ENCODE results near the gene SERPINC1. TPM values are rescaled to one million over a fixed set of nuclear protein-coding genes. Genes with fewer than 3 reads are reported as not detected.

SERPINC1 gene
- total RNA-seq, 1 donor from 2014 or later = not detected

- no peak overlapping the region for H3K4me3 Mint-ChIP-seq (ENCODE audit: unreplicated experiment)
- H3K4me1 Mint-ChIP-seq (ENCODE audit: low read depth, unreplicated experiment) = no peaks in the 10 kb centered on the region
- H3K27me3 ChIP-seq (ENCODE audit: insufficient read depth, low read length) = no peaks in the 10 kb centered on the region
- H3K27ac Mint-ChIP-seq (ENCODE audit: unreplicated experiment) = no peak overlapping the region
- peaks cover 11% of the 10 kb centered on the region for H3K36me3 Mint-ChIP-seq (ENCODE audit: low read depth, unreplicated experiment)
- H3K4me2 ChIP-seq (ENCODE audit: low read length) = no peak overlapping the region
- H3K9ac ChIP-seq (ENCODE audit: low read length) = no peak overlapping the region
- TF ChIP-seq, protein P1, sequence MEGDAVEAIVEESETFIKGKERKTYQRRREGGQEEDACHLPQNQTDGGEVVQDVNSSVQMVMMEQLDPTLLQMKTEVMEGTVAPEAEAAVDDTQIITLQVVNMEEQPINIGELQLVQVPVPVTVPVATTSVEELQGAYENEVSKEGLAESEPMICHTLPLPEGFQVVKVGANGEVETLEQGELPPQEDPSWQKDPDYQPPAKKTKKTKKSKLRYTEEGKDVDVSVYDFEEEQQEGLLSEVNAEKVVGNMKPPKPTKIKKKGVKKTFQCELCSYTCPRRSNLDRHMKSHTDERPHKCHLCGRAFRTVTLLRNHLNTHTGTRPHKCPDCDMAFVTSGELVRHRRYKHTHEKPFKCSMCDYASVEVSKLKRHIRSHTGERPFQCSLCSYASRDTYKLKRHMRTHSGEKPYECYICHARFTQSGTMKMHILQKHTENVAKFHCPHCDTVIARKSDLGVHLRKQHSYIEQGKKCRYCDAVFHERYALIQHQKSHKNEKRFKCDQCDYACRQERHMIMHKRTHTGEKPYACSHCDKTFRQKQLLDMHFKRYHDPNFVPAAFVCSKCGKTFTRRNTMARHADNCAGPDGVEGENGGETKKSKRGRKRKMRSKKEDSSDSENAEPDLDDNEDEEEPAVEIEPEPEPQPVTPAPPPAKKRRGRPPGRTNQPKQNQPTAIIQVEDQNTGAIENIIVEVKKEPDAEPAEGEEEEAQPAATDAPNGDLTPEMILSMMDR (IDR thresholded peaks at IDR 0.05; ENCODE audit: insufficient read depth, low read depth, low read length) = no peak
- no peak for TF ChIP-seq EZH2 (IDR thresholded peaks at IDR 0.05; ENCODE audit: insufficient read depth, low read length)
- H3K9me3 Mint-ChIP-seq (ENCODE audit: unreplicated experiment) = no peaks in the 10 kb centered on the region
- peaks cover 14% of the 10 kb centered on the region for H3K36me3 ChIP-seq (ENCODE audit: insufficient read depth, low read length)
- peaks cover 6% of the 10 kb centered on the region for H3K79me2 ChIP-seq (ENCODE audit: insufficient read depth, low read length)
- H3K27ac ChIP-seq (ENCODE audit: low read depth, low read length) = no peak overlapping the region
- DNase-seq (ENCODE audit: low read depth) = no peak
- no peak for FAIRE-seq
- H4K20me1 ChIP-seq (ENCODE audit: insufficient read depth, low read length) = no peaks in the 10 kb centered on the region
- H3K9me3 ChIP-seq (ENCODE audit: insufficient read depth, low read depth, low read length) = no peaks in the 10 kb centered on the region
- no peak overlapping the region for H3K4me3 ChIP-seq (ENCODE audit: insufficient read depth, low read depth, low read length)
- no peaks in the 10 kb centered on the region for H3K4me1 ChIP-seq (ENCODE audit: insufficient read depth, low read length)
- no peaks in the 10 kb centered on the region for H3K27me3 Mint-ChIP-seq (ENCODE audit: low read depth, unreplicated experiment)
- H2AFZ ChIP-seq (ENCODE audit: low read depth, low read length) = no peak overlapping the region
Measured at GRCh38 chr1:173878251-173878650, 38.9 kb downstream of the SERPINC1 start.

GRCh38 chr1:173876732-173877131 lies 40.4 kb downstream of the SERPINC1 start:
- DNase-seq (ENCODE audit: low read depth) (no peak), FAIRE-seq (no peak)
- Histone ChIP-seq H4K20me1 (ENCODE audit: insufficient read depth, low read length) (no peaks in the 10 kb centered on the region), H2AFZ (ENCODE audit: low read depth, low read length) (no peak overlapping the region), H3K9ac (ENCODE audit: low read length) (no peak overlapping the region), H3K36me3 (ENCODE audit: insufficient read depth, low read length) (peaks cover 14% of the 10 kb centered on the region), H3K9me3 (ENCODE audit: insufficient read depth, low read depth, low read length) (no peaks in the 10 kb centered on the region), H3K4me3 (ENCODE audit: insufficient read depth, low read depth, low read length) (no peak overlapping the region), H3K79me2 (ENCODE audit: insufficient read depth, low read length) (peaks cover 5% of the 10 kb centered on the region), H3K4me2 (ENCODE audit: low read length) (no peak overlapping the region), H3K27me3 (ENCODE audit: insufficient read depth, low read length) (no peaks in the 10 kb centered on the region), H3K27ac (ENCODE audit: low read depth, low read length) (no peak overlapping the region), H3K4me1 (ENCODE audit: insufficient read depth, low read length) (no peaks in the 10 kb centered on the region)
- H3K27ac Mint-ChIP-seq (ENCODE audit: unreplicated experiment) = no peak overlapping the region
- H3K4me3 Mint-ChIP-seq (ENCODE audit: unreplicated experiment) = no peak overlapping the region
- H3K9me3 Mint-ChIP-seq (ENCODE audit: unreplicated experiment) = no peaks in the 10 kb centered on the region
- TF ChIP-seq EZH2 (IDR thresholded peaks at IDR 0.05; ENCODE audit: insufficient read depth, low read length) = no peak
- TF ChIP-seq, protein P1 (IDR thresholded peaks at IDR 0.05; ENCODE audit: insufficient read depth, low read depth, low read length) = no peak
- H3K4me1 Mint-ChIP-seq (ENCODE audit: low read depth, unreplicated experiment) = no peaks in the 10 kb centered on the region
- peaks cover 11% of the 10 kb centered on the region for H3K36me3 Mint-ChIP-seq (ENCODE audit: low read depth, unreplicated experiment)
- H3K27me3 Mint-ChIP-seq (ENCODE audit: low read depth, unreplicated experiment) = no peaks in the 10 kb centered on the region

- Histone ChIP-seq H3K4me3 (ENCODE audit: insufficient read depth, low read depth, low read length) (no peak overlapping the region), H4K20me1 (ENCODE audit: insufficient read depth, low read length) (peaks cover 13% of the 10 kb centered on the region), H3K4me2 (ENCODE audit: low read length) (no peak overlapping the region), H2AFZ (ENCODE audit: low read depth, low read length) (no peak overlapping the region), H3K79me2 (ENCODE audit: insufficient read depth, low read length) (peaks cover 27% of the 10 kb centered on the region), H3K36me3 (ENCODE audit: insufficient read depth, low read length) (peaks cover 15% of the 10 kb centered on the region), H3K27me3 (ENCODE audit: insufficient read depth, low read length) (no peaks in the 10 kb centered on the region), H3K9me3 (ENCODE audit: insufficient read depth, low read depth, low read length) (no peaks in the 10 kb centered on the region), H3K9ac (ENCODE audit: low read length) (no peak overlapping the region), H3K4me1 (ENCODE audit: insufficient read depth, low read length) (no peaks in the 10 kb centered on the region), H3K27ac (ENCODE audit: low read depth, low read length) (no peak overlapping the region)
- Mint-ChIP-seq H3K27ac (ENCODE audit: unreplicated experiment) (no peak overlapping the region), H3K36me3 (ENCODE audit: low read depth, unreplicated experiment) (peaks cover 18% of the 10 kb centered on the region), H3K4me1 (ENCODE audit: low read depth, unreplicated experiment) (peaks cover 3% of the 10 kb centered on the region), H3K27me3 (ENCODE audit: low read depth, unreplicated experiment) (no peaks in the 10 kb centered on the region), H3K4me3 (ENCODE audit: unreplicated experiment) (no peak overlapping the region), H3K9me3 (ENCODE audit: unreplicated experiment) (no peaks in the 10 kb centered on the region)
- no peak for FAIRE-seq
- TF ChIP-seq EZH2 (IDR thresholded peaks at IDR 0.05; ENCODE audit: insufficient read depth, low read length) = no peak
- TF ChIP-seq, protein P1 (IDR thresholded peaks at IDR 0.05; ENCODE audit: insufficient read depth, low read depth, low read length) = no peak
- DNase-seq (ENCODE audit: low read depth) = no peak
Measured at GRCh38 chr1:173871500-173871899, 45.6 kb downstream of the SERPINC1 start.
